K562 (cell line): ENCODE data around the gene CDH12. TPM values are rescaled to one million over a fixed set of nuclear protein-coding genes. Genes with fewer than 3 reads are reported as not detected.

Experiments used
- BRF1 ChIP-seq: IDR thresholded peaks from 3 replicates; pipeline ENCODE4 v1.6.1; 2011; ENCODE audit warnings: borderline replicate concordance, mild to moderate bottlenecking; ENCODE audit not compliant: insufficient read length; ENCODE audit errors: extremely low read depth
- DEAF1 ChIP-seq: fragments of 450-650 bp; formaldehyde crosslinking; IDR thresholded peaks from 2 replicates; pipeline ENCODE4 v1.4.0; 2020; ENCODE audit warnings: mild to moderate bottlenecking, moderate library complexity
- E2F6 ChIP-seq, 2 experiments: IDR thresholded peaks; 2 replicates each; pipeline ENCODE4 v1.6.1; 2011; ENCODE audit warnings: borderline replicate concordance in 1 of 2, control low read depth in 1 of 2, low read depth in 1 of 2, low read length in 1 of 2, mild to moderate bottlenecking in 1 of 2, mixed read lengths in 1 of 2, moderate library complexity in 1 of 2; ENCODE audit not compliant: insufficient read depth in 1 of 2, insufficient read length in 1 of 2, poor library complexity in 1 of 2, severe bottlenecking in 1 of 2; ENCODE audit errors: extremely low read depth in 1 of 2
- MCM7 ChIP-seq, 2 experiments: fragments of 450-650 bp; IDR thresholded peaks; 2 replicates each; pipeline ENCODE4 v1.6.1; 2016 to 2018
- MXD1 ChIP-seq: fragments of 250-450 bp; sonication (Bioruptor Pico); IDR thresholded peaks from 2 replicates; pipeline ENCODE4 v1.8.0; 2021; ENCODE audit warnings: borderline replicate concordance, mild to moderate bottlenecking, moderate library complexity; ENCODE audit not compliant: poor library complexity, severe bottlenecking
- NR4A1 ChIP-seq, 2 experiments: fragments of 250-450 bp in 1 of 2; fragments of 450-650 bp in 1 of 2; sonication (Bioruptor Pico) in 1 of 2; IDR thresholded peaks; 2 replicates each; pipeline versions ENCODE4 v1.4.0 to v1.6.1; 2016 to 2020; ENCODE audit warnings: mild to moderate bottlenecking in 2 of 2, missing compliant biosample characterization in 1 of 2, missing genetic modification characterization in 1 of 2, moderate library complexity in 1 of 2
- PHF8 ChIP-seq: fragments of 200-600 bp; sonication (generic); IDR thresholded peaks from 2 replicates; pipeline ENCODE4 v1.6.1; 2012; ENCODE audit warnings: mixed run types, mild to moderate bottlenecking, inconsistent platforms, low read length, moderate library complexity, borderline replicate concordance
- RAD21 ChIP-seq, 2 experiments: fragments of 250-450 bp in 1 of 2; fragments of 450-650 bp in 1 of 2; sonication (Bioruptor Pico) in 1 of 2; formaldehyde crosslinking in 1 of 2; IDR thresholded peaks in 1 of 2; conservative IDR thresholded peaks in 1 of 2; 2 replicates each; pipeline versions ENCODE4 v1.4.0 to v1.8.0; 2020 to 2022; ENCODE audit warnings: mild to moderate bottlenecking in 2 of 2, moderate library complexity in 1 of 2
- RFX5 ChIP-seq: IDR thresholded peaks from 2 replicates; pipeline ENCODE4 v1.6.1; 2011; ENCODE audit warnings: low read depth, mild to moderate bottlenecking, improper control_type of control experiment, low read length
- ZNF507 ChIP-seq: conservative IDR thresholded peaks from 2 replicates; pipeline ENCODE4 v1.6.1; 2017; ENCODE audit warnings: missing genetic modification characterization, missing compliant biosample characterization
- ZNF696 ChIP-seq: fragments of 250-450 bp; sonication (Bioruptor Pico); conservative IDR thresholded peaks from 2 replicates; pipeline ENCODE4 v1.4.0; 2020; ENCODE audit warnings: mild to moderate bottlenecking, moderate library complexity
- polyA plus RNA-seq, 8 experiments: library from polyadenylated mRNA; depleted of rRNA in 4 of 8; stranded (reverse) in 5 of 8; unstranded in 3 of 8; fragments of >200 nt; fragmentation: Nextera tagmentation in 2 of 8; fragmentation: Illumina TruSeq in 1 of 8; extraction: Ambion mirVana in 2 of 8; extraction: Trizol in 1 of 8; gene quantifications; 2 replicates each; pipeline versions ENCODE4 v1.2.1 to v1.2.3, GENCODE V29; 2011 to 2014; ENCODE audit warnings: inconsistent platforms in 1 of 8, missing spikeins in 1 of 8
- total RNA-seq, 7 experiments: library from RNA; depleted of rRNA in 6 of 7; stranded (reverse); fragments of >200 nt in 6 of 7; fragmentation: Illumina TruSeq in 2 of 7; extraction: Trizol in 2 of 7; gene quantifications; 2 replicates each; pipeline versions ENCODE4 v1.2.1 to v1.2.3, GENCODE V29; 2011 to 2021; ENCODE audit warnings: low replicate concordance in 1 of 7
- TF ChIP-seq, protein P1 (sequence below), 2 experiments: fragments of 450-650 bp; formaldehyde crosslinking in 1 of 2; IDR thresholded peaks; 2 replicates each; pipeline versions ENCODE4 v1.4.0 to v1.6.1; 2014 to 2020; ENCODE audit warnings: mild to moderate bottlenecking in 2 of 2, borderline replicate concordance in 1 of 2, low read depth in 1 of 2

Gene CDH12
- total and polyA plus RNA-seq, 9 of the 15 experiments (the other 6 are each of a cell fraction or from before 2014, with no cell fraction given) = 0.03 to 1.7 (median 0.37) TPM

DNA sequence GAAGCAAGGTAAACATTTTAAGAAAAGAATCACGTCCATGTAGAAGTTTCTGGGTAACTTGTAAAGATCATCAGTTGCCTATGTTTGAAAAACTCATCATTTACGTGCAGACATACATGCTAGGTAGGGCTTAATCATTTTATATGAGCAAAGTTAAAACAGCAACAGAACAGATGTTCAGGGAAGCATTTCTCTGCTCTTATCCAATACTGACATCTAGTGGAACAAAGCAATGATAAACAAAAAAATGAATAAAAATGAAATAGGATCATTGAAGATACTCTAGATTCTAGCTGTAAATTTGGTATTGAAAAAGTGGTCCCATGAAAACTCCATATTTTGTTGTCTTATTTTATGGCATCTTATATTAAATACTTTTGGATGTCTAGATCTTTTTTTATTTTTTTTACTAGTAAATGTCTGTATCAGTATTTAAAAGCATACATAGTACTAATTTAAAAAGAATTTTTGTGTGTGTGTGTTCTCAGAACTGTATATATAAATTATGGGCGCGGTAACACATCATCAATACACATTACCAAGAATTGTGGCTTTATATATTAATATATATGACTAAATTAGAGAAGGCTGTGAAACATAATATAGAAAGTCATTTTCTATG lies 1050.2 kb downstream of the CDH12 start (continued):
- TF ChIP-seq, protein P1, sequence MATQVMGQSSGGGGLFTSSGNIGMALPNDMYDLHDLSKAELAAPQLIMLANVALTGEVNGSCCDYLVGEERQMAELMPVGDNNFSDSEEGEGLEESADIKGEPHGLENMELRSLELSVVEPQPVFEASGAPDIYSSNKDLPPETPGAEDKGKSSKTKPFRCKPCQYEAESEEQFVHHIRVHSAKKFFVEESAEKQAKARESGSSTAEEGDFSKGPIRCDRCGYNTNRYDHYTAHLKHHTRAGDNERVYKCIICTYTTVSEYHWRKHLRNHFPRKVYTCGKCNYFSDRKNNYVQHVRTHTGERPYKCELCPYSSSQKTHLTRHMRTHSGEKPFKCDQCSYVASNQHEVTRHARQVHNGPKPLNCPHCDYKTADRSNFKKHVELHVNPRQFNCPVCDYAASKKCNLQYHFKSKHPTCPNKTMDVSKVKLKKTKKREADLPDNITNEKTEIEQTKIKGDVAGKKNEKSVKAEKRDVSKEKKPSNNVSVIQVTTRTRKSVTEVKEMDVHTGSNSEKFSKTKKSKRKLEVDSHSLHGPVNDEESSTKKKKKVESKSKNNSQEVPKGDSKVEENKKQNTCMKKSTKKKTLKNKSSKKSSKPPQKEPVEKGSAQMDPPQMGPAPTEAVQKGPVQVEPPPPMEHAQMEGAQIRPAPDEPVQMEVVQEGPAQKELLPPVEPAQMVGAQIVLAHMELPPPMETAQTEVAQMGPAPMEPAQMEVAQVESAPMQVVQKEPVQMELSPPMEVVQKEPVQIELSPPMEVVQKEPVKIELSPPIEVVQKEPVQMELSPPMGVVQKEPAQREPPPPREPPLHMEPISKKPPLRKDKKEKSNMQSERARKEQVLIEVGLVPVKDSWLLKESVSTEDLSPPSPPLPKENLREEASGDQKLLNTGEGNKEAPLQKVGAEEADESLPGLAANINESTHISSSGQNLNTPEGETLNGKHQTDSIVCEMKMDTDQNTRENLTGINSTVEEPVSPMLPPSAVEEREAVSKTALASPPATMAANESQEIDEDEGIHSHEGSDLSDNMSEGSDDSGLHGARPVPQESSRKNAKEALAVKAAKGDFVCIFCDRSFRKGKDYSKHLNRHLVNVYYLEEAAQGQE (IDR thresholded peaks at IDR 0.05; ENCODE audit: borderline replicate concordance) = peak; percentile 30; the same call in 1 of the 2 replicates
- TF ChIP-seq, protein P1 (CRISPR knock-in tag; IDR thresholded peaks at IDR 0.05; ENCODE audit: low read depth) = no peak
- TF ChIP-seq RAD21 (CRISPR knock-in tag; conservative IDR thresholded peaks at IDR 0.05 in 1 of 2, IDR thresholded peaks at IDR 0.05 in 1 of 2) = peak; percentile 77 to 79
- TF ChIP-seq ZNF507 (tag) = no peak
- TF ChIP-seq PHF8 = no peak
- TF ChIP-seq MCM7 (IDR thresholded peaks at IDR 0.05) = no peak
- no peak for TF ChIP-seq MXD1 (CRISPR knock-in tag)
- TF ChIP-seq BRF1 = no peak
- no peak for TF ChIP-seq ZNF696
- TF ChIP-seq DEAF1 (CRISPR knock-in tag) = peak; percentile 42; the same call in 1 of the 2 replicates
- TF ChIP-seq NR4A1 (CRISPR knock-in tag; IDR thresholded peaks at IDR 0.05) = no peak
- no peak for TF ChIP-seq NR4A1 (tag; IDR thresholded peaks at IDR 0.05)
- no peak for TF ChIP-seq E2F6 (IDR thresholded peaks at IDR 0.05; ENCODE audit: borderline replicate concordance in 1 of 2, extremely low read depth in 1 of 2, insufficient read depth in 1 of 2, insufficient read length in 1 of 2, low read depth in 1 of 2, low read length in 1 of 2, poor library complexity in 1 of 2, severe bottlenecking in 1 of 2)
- no peak for TF ChIP-seq RFX5
